NCI-H69 (cell line): ENCODE measurements around the gene ECE1.
"Not testable (repeated sequence)": the region's sequence is repeated elsewhere in the genome, so short reads cannot be mapped to it uniquely, and the experiment has no call there.

Experiments used
- DNase-seq: peaks from one replicate; lab custom pipeline; 2025; lab: John Stamatoyannopoulos, UW

The ECE1 gene

GRCh38 chr1:21251773-21252471 lies 38.3 kb downstream of the ECE1 start:
- DNase-seq, result peak; percentile 24

DNA sequence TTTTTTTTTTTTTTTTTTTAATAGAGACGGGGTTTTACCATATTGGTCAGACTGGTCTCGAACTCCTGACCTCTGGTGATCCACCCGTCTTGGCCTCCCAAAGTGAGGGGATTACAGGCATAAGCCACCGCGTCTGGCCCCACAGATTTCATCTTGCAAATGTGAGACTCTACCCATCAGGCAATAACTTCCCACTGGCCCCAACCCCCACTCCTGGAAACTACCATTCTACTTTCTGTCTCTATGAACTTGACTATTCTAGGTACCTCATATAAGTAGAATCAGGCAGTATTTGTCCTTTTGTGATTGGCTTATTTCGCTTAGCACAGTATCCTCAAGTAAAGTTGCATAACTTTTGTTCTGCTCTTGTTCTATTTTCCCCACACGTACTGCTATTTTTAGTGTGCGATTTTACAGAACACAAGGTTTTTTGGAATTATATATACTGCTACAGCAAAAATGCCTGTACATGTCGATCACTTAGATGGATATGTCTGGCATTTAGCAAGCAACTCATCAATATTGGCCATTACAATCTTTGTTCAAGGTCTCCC lies 40.2 kb downstream of the ECE1 start:
- DNase-seq, result no peak

- no peak for DNase-seq
Observed at GRCh38 chr1:21247892-21248715, 42.2 kb downstream of the ECE1 start.

- DNase-seq, result peak; percentile 6
Observed at GRCh38 chr1:21246905-21247642, 43.2 kb downstream of the ECE1 start.

DNA sequence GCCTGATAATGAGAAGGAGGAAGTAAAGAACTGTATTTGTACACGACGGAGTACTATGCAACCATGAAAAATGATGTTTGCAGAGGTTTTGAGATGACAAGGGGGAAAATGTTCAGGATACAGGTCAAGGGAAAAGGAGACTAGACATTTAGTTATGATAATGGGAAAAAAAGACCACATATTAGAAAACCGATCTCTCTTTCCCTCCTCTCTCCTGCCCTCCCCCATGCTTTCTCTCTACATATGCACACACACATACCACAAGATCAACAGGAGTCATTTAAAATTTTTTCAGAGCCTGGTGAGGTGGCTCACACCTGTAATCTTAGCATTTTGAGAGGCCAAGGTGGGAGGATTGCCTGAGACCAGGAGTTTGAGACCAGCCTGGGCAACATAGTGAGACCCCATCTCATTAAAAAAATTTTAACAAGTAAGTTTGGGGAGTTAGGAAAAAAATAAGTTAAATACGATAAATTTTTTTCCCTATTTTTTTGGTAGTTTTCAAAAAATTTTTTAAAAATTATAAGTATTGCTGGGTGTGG lies 44.5 kb downstream of the ECE1 start:
- DNase-seq, result no peak

GRCh38 chr1:21244986-21245687 lies 45.1 kb downstream of the ECE1 start:
- DNase-seq, result no peak

DNA sequence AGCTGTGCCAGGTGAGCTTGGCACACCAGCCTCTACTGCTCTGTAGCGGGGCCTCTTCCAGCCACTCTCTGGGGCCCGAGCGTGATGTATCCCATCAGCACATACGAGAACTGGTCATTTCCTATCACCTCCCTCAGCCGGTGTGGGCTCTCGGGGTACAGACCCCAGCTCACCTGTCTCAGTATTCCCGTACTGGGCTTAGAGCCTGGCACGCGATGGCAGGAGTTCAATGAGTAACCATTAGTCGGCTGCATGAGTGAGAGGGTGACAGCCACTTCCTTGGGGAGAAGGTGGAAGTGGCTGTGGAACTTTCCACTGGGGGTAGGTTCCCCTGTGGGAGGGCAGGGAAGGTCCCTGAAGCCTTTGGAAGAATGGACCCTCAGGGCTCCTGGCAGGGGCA lies 46.1 kb downstream of the ECE1 start:
- no peak for DNase-seq

- no peak for DNase-seq
Observed at GRCh38 chr1:21242846-21243245, 47.4 kb downstream of the ECE1 start.

DNA sequence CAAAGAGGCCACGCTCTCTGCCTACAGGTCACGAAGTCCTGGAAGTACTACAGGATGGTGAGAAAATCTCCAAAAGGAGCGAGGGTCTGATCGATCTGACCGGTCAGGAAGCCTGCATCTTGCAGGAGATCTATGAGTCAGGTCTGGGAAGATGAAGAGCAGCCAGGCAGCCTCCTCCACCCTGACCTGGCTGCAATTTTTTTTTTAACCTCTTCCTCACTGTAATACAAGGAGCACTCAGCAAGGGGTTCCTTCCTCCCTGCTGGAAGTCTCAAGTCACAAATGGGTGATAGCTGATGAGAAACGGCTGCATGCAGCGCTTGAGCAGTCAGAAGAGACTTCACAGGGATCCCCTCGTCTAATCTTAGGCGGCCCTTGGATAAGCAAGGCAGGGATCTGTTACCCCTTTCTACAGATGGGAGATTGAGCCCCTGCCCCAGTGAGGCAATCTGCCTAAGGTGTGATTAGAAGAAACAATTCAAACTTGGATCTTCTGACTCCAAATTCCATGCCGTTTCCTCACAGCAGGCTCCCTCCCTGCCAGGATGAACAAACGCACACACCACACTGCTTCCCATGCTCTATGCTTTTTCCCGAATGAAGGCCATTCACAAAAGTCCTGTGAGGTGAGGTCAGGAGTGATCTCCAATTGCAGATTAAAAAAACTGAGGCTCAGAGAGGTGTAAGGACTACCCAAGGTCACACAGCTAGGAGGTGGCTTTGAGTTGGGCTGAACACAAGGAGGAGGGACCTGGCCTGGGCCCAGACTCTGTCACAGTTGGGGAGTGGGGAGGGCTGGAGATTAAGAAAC lies 48.3 kb downstream of the ECE1 start:
- no peak for DNase-seq

- DNase-seq, result no peak
Observed at GRCh38 chr1:21240706-21241105, 49.6 kb downstream of the ECE1 start.

DNA sequence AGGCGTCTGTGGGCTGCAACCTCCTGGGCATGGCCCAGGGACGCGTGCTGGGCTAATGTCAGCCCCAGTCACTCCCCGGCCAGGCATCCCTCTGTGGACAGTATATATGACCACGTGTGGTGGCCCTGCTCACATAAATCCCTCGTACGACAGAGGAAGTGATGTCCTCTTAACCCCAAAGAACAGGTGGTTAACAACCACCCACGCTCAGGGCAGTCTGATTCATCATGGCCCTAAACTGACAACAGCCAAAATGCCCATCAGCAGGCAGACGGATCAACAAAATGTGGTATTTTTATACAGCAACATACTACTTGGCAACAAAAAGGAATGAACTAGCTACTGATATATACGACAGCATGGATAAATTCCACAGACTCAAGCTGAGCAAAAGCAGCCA lies 51.0 kb downstream of the ECE1 start:
- DNase-seq, result no peak

DNA sequence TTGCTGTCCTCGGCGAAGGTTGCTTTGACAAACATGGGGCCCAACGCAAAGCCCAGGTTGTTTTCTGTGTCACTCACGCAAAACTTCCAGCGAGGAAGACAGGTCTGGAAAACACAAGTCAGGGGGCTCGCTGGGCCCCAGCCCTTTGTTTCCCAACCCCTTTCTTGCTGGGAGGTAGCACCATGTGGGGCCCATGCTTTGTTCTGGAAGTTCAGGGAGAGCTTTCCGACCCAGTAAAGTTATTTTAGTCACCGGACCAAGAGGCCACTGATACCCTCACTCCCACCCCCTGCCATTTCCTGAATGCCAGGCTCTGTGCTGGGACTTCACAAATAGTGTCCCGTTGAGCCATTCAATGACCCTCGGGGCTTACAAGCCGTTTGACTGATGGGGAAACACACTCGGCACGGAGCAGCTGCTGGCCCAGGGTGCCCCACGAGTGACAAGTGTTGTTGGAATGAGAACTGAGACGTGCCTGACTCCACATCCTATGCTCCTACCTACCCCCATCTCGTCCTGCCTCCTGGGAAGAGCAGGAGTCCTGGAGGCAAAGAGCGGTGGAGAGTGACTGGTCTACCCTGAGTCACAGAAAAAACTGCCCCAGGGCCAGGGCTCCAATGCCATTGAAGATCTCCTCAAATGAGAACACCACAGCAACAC lies 52.0 kb downstream of the ECE1 start:
- no peak for DNase-seq

- no peak for DNase-seq
Observed at GRCh38 chr1:21237446-21238088, 52.7 kb downstream of the ECE1 start.

DNA sequence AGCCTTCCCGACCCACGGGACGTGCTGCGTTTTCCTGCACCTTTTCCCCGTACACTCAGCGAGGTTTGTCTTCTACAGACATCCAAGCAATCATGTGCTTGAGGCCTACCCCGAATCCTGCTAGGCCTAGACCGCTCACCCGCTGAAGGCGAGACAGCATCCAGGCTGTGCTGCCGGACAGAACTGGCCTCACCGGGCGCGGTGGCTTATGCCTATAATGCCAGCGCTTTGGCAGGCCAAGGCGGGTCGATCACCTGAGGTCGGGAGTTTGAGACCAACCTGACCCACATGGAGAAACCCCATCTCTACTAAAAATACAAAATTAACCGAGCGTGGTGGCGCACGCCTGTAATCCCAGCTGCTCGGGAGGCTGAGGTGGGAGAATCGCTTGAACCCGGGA lies 54.1 kb downstream of the ECE1 start:
- no peak for DNase-seq

DNA sequence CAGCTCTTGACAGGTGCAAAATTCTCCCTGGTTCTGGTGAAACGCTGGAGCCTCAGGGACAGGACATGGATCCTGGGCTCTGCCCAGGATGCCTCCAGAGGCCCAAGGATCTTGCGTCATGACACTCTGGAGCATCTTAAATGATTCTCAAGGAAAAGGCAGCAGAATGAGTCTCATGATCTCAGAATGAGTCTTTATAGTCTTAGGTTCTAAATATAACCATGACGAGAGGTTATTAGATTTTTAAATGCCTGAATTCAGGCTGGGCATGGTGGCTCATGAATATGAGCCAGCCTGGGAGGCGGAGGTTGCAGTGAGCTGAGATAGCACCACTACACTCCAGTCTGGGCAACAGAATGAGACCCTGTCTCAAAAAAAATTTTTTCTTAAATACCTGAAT lies 55.5 kb downstream of the ECE1 start:
- no peak for DNase-seq

- DNase-seq, result no peak
Observed at GRCh38 chr1:21233490-21233889, 56.8 kb downstream of the ECE1 start.

GRCh38 chr1:21232044-21232443 lies 58.2 kb downstream of the ECE1 start:
- peak; percentile 49 for DNase-seq

- DNase-seq, result no peak
Observed at GRCh38 chr1:21229246-21230000, 60.8 kb downstream of the ECE1 start.

- DNase-seq, result not testable (repeated sequence)
Observed at GRCh38 chr1:21228224-21228623, 62.0 kb downstream of the ECE1 start.
